ENCODE measurements around the gene HSPB7. TPM values are rescaled to one million over a fixed set of nuclear protein-coding genes. Genes with fewer than 3 reads are reported as not detected.
A peak's percentile ranks its signal among the peaks of the same experiment; 100 is the strongest.

The HSPB7 gene
- total RNA-seq, 1 experiment from 2014 or later, result not detected

DNA sequence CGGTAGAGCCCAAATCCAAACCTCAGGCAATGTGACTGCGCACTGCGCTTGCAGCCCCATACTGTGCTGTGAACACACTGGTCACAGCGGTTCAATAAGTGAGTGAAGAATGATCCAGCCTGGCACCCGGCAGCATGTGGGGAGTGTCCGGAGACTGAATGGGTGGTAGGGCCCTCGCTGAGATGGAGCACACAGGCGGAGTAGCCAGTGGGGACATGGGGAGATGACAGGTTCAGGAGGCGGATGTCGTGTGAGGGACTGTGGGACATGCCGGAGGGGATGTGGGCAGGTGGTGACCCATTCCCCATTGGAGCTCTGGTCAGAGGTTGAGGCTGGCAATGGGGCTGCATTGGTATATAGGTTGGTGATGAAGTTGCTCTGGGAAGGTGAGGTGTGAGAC lies 8.2 kb downstream of the HSPB7 start:
- DNase-seq, result peak; percentile 26
- Histone ChIP-seq H3K9ac (ENCODE audit: extremely low read depth, insufficient read length, low read length) (no peak overlapping the region), H3K79me2 (ENCODE audit: insufficient read depth, low read length) (no peaks in the 10 kb centered on the region), H2AK5ac (ENCODE audit: insufficient read length, low read length) (no peak overlapping the region), H2BK20ac (ENCODE audit: low read depth, low read length, poor library complexity, severe bottlenecking) (no peak overlapping the region), H3K9me3 (ENCODE audit: control insufficient read depth, low read depth, low read length) (no peaks in the 10 kb centered on the region), H3K79me1 (ENCODE audit: insufficient read depth, low read depth, low read length, poor library complexity, severe bottlenecking) (no peaks in the 10 kb centered on the region), H3K23ac (ENCODE audit: insufficient read length, low read depth, low read length) (no peak overlapping the region), H2AFZ (ENCODE audit: low read length) (no peak overlapping the region), H3K4ac (ENCODE audit: low read depth, low read length) (no peak overlapping the region), H4K5ac (ENCODE audit: insufficient read length, low read depth, low read length) (no peak overlapping the region), H2BK5ac (ENCODE audit: insufficient read length, low read length) (no peak overlapping the region), H3K27ac (ENCODE audit: insufficient read length, low read depth, low read length) (no peak overlapping the region), H3K18ac (ENCODE audit: insufficient read length, low read depth, low read length) (no peak overlapping the region), H3K4me1 (ENCODE audit: insufficient read depth, low read length) (peaks cover 8% of the 10 kb centered on the region; the same call in 1 of the 2 replicates), H2BK12ac (ENCODE audit: insufficient read length, low read depth, low read length) (no peak overlapping the region), H3K27me3 (ENCODE audit: insufficient read depth, low read length) (no peaks in the 10 kb centered on the region), H3K4me2 (ENCODE audit: insufficient read depth, insufficient read length, low read length) (no peak overlapping the region), H2BK120ac (ENCODE audit: low read depth, low read length, poor library complexity, severe bottlenecking) (no peak overlapping the region), H3K23me2 (ENCODE audit: insufficient read length, low read depth, low read length, poor library complexity, severe bottlenecking) (no peaks in the 10 kb centered on the region), H2BK15ac (ENCODE audit: low read depth, low read length) (no peak overlapping the region), H3T11ph (ENCODE audit: low read length) (no peak overlapping the region), H4K20me1 (ENCODE audit: control insufficient read depth, insufficient read depth, insufficient read length) (no peaks in the 10 kb centered on the region), H3K14ac (ENCODE audit: insufficient read depth, low read length) (no peak overlapping the region), H4K91ac (ENCODE audit: insufficient read length, low read depth, low read length) (no peak overlapping the region), H3K56ac (ENCODE audit: insufficient read length, low read depth, low read length) (no peak overlapping the region), H4K8ac (replicated peaks; ENCODE audit: insufficient read length, low read depth, low read length) (no peak overlapping the region)
- Mint-ChIP-seq H3K27ac (no peak overlapping the region), H3K36me3 (ENCODE audit: insufficient read depth in 1 of 3, low read depth in 3 of 3) (no peaks in the 10 kb centered on the region), H3K27me3 (ENCODE audit: low read depth) (peaks cover 17% of the 10 kb centered on the region), H3K4me3 (no peak overlapping the region), H3K4me1 (peaks cover 20 to 23% of the 10 kb centered on the region in 2 experiments), H3K9me3 (no peaks in the 10 kb centered on the region)
- TF ChIP-seq, protein P1, sequence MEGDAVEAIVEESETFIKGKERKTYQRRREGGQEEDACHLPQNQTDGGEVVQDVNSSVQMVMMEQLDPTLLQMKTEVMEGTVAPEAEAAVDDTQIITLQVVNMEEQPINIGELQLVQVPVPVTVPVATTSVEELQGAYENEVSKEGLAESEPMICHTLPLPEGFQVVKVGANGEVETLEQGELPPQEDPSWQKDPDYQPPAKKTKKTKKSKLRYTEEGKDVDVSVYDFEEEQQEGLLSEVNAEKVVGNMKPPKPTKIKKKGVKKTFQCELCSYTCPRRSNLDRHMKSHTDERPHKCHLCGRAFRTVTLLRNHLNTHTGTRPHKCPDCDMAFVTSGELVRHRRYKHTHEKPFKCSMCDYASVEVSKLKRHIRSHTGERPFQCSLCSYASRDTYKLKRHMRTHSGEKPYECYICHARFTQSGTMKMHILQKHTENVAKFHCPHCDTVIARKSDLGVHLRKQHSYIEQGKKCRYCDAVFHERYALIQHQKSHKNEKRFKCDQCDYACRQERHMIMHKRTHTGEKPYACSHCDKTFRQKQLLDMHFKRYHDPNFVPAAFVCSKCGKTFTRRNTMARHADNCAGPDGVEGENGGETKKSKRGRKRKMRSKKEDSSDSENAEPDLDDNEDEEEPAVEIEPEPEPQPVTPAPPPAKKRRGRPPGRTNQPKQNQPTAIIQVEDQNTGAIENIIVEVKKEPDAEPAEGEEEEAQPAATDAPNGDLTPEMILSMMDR (conservative IDR thresholded peaks at IDR 0.05), result no peak
- no CpG with 5 or more reads among the region's 11 CpGs for WGBS (ENCODE audit: extremely low coverage, insufficient read length, low lambda C conversion rate)
